ENCODE results near the gene CREBBP. TPM values are rescaled to one million over a fixed set of nuclear protein-coding genes. Genes with fewer than 3 reads are reported as not detected.

CREBBP gene
- 16.9 to 24.1 TPM (median 21.0 TPM) in 5 replicates for total RNA-seq (2022; extraction: Qiagen RNA extraction; ENCODE audit: low read depth)

GRCh38 chr16:3880623-3881498 is at the start of gene CREBBP:
TSS of gene CREBBP (minus strand) at chr16:3880713. CDS start at chr16:3879916, 797 bp downstream.

GRCh38 chr16:3717235-3718018 is 163.1 kb downstream of the CREBBP start, which contains the start of gene TRAP1:
TSS of gene TRAP1 (minus strand) at chr16:3717524. CDS start at chr16:3717508, 16 bp downstream.

Other genes with a start within 250 kb of the CREBBP start
- gene DNASE1, start 226.0 kb downstream of the CREBBP start, total RNA-seq (2022; extraction: Qiagen RNA extraction; ENCODE audit: low read depth), result 2.4 to 5.7 TPM (median 4.6 TPM) in 5 replicates
- gene TRAP1, start 163.2 kb downstream of the CREBBP start, total RNA-seq (2022; extraction: Qiagen RNA extraction; ENCODE audit: low read depth), result 117 to 144 TPM (median 136 TPM) in 5 replicates
- gene ADCY9, start 235.7 kb upstream of the CREBBP start, total RNA-seq (2022; extraction: Qiagen RNA extraction; ENCODE audit: low read depth), result 6.6 to 9.2 TPM (median 8.5 TPM) in 5 replicates

Measured in A549 treated with DMSO at 1 μM for 4 hours (cell line).